HepG2 (cell line): ENCODE measurements around the gene ACSS1. TPM values are rescaled to one million over a fixed set of nuclear protein-coding genes. Genes with fewer than 3 reads are reported as not detected.
A peak's percentile ranks its signal among the peaks of the same experiment; 100 is the strongest.

ENCODE experiments used
- AHR ChIP-seq: IDR thresholded peaks from 2 replicates; pipeline ENCODE4 v1.6.1; 2018; ENCODE audit warnings: missing genetic modification reagents, missing compliant biosample characterization
- ATF7 ChIP-seq, 2 experiments: fragments of 450-650 bp in 1 of 2; sonication (generic) in 1 of 2; formaldehyde crosslinking in 1 of 2; IDR thresholded peaks; 2 replicates each; pipeline versions ENCODE4 v1.4.0 to v1.6.1; 2016 to 2020; ENCODE audit warnings: antibody characterized with exemption in 1 of 2, mild to moderate bottlenecking in 1 of 2, missing genetic modification reagents in 1 of 2
- DMAP1 ChIP-seq: IDR thresholded peaks from 2 replicates; pipeline ENCODE4 v1.6.1; 2016
- GPN1 ChIP-seq: sonication (generic); formaldehyde crosslinking; IDR thresholded peaks from 2 replicates; pipeline ENCODE4 v1.5.1; 2020; ENCODE audit warnings: missing genetic modification reagents, borderline replicate concordance
- ISX ChIP-seq: sonication (generic); formaldehyde crosslinking; conservative IDR thresholded peaks from 2 replicates; pipeline ENCODE4 v1.5.0; 2020; ENCODE audit warnings: missing genetic modification reagents
- KLF6 ChIP-seq: IDR thresholded peaks from 2 replicates; pipeline ENCODE4 v1.8.0; 2016; ENCODE audit warnings: missing biosample characterization, missing genetic modification reagents
- SAP130 ChIP-seq: IDR thresholded peaks from 2 replicates; pipeline ENCODE4 v1.6.1; 2016; ENCODE audit warnings: low read depth
- SKI ChIP-seq: fragments of 450-650 bp; IDR thresholded peaks from one replicate; pipeline ENCODE4 v1.6.1; 2018; ENCODE audit warnings: mild to moderate bottlenecking; ENCODE audit not compliant: partially characterized antibody
- SP4 ChIP-seq: sonication (generic); formaldehyde crosslinking; IDR thresholded peaks from 2 replicates; pipeline ENCODE4 v1.8.1; 2023; ENCODE audit warnings: mild to moderate bottlenecking, missing genetic modification reagents
- SYNCRIP ChIP-seq: fragments of 200-400 bp; formaldehyde crosslinking; IDR thresholded peaks from 2 replicates; pipeline ENCODE4 v1.6.1; 2018; ENCODE audit warnings: mild to moderate bottlenecking, low read depth, low read length; ENCODE audit not compliant: insufficient read depth
- TGIF2 ChIP-seq: IDR thresholded peaks from 2 replicates; pipeline ENCODE4 v1.6.1; 2016; ENCODE audit warnings: control low read depth, missing compliant biosample characterization
- ZIK1 ChIP-seq: sonication (generic); formaldehyde crosslinking; IDR thresholded peaks from 2 replicates; pipeline ENCODE4 v1.5.0; 2020; ENCODE audit warnings: mild to moderate bottlenecking, low read depth, missing genetic modification reagents, borderline replicate concordance
- ZNF296 ChIP-seq: sonication (generic); formaldehyde crosslinking; conservative IDR thresholded peaks from 2 replicates; pipeline ENCODE4 v1.5.0; 2020; ENCODE audit warnings: mild to moderate bottlenecking, missing genetic modification reagents
- ZNF34 ChIP-seq: sonication (generic); formaldehyde crosslinking; IDR thresholded peaks from 2 replicates; pipeline ENCODE4 v1.4.0; 2020; ENCODE audit warnings: mild to moderate bottlenecking, missing genetic modification reagents, borderline replicate concordance
- ZNF431 ChIP-seq: sonication (generic); formaldehyde crosslinking; IDR thresholded peaks from 2 replicates; pipeline ENCODE4 v1.9.0; 2022; ENCODE audit warnings: missing genetic modification reagents, low read depth, mild to moderate bottlenecking, borderline replicate concordance
- ZNF556 ChIP-seq: sonication (generic); formaldehyde crosslinking; IDR thresholded peaks from 2 replicates; pipeline ENCODE4 v1.4.0; 2020; ENCODE audit warnings: mild to moderate bottlenecking, missing genetic modification reagents, borderline replicate concordance
- ZNF749 ChIP-seq: sonication (generic); formaldehyde crosslinking; IDR thresholded peaks from 2 replicates; pipeline ENCODE4 v1.8.0; 2022; ENCODE audit warnings: mild to moderate bottlenecking, missing genetic modification reagents, moderate library complexity, borderline replicate concordance
- ZNF772 ChIP-seq: sonication (generic); formaldehyde crosslinking; IDR thresholded peaks from 2 replicates; pipeline ENCODE4 v1.5.0; 2020; ENCODE audit warnings: mild to moderate bottlenecking, missing genetic modification reagents
- polyA plus RNA-seq, 8 experiments: library from polyadenylated mRNA; depleted of rRNA in 3 of 8; stranded (reverse) in 7 of 8; unstranded in 1 of 8; fragments of >200 nt; fragmentation: Illumina TruSeq in 4 of 8; extraction: Trizol in 4 of 8; gene quantifications; 2 replicates each; pipeline versions ENCODE4 v1.2.1 to v1.2.3, GENCODE V29; 2011 to 2016; ENCODE audit warnings: low read depth in 4 of 8, missing spikeins in 1 of 8, mixed read lengths in 1 of 8; ENCODE audit not compliant: insufficient read depth in 1 of 8
- total RNA-seq, 5 experiments: library from RNA; depleted of rRNA; stranded (reverse); fragments of >200 nt; fragmentation: Illumina TruSeq; extraction: Trizol; gene quantifications; 2 replicates each; pipeline ENCODE4 v1.2.3, GENCODE V29; 2016; ENCODE audit warnings: low read depth in 1 of 5
- TF ChIP-seq, protein P1 (sequence below): sonication (generic); formaldehyde crosslinking; IDR thresholded peaks from 2 replicates; pipeline ENCODE4 v1.4.0; 2020; ENCODE audit warnings: missing genetic modification reagents
- TF ChIP-seq, protein P2 (sequence below): sonication (generic); formaldehyde crosslinking; IDR thresholded peaks from 2 replicates; pipeline ENCODE4 v1.4.0; 2020; ENCODE audit warnings: missing genetic modification reagents; ENCODE audit errors: not compliant biosample characterization

The ACSS1 gene
- total and polyA plus RNA-seq, 2 of the 13 experiments (the other 11 are each of a cell fraction or from before 2014, with no cell fraction given): 15.2 to 41.6 TPM

GRCh38 chr20:25081065-25081729 lies 23.3 kb upstream of the ACSS1 start (continued):
- TF ChIP-seq GPN1 (CRISPR knock-in tag) (0 out of 2 replicates have a peak, but pooled peaks have one; percentile 49), SP4 (CRISPR knock-in tag) (no peak), ATF7 (IDR thresholded peaks at IDR 0.05) (no peak), ATF7 (CRISPR knock-in tag; IDR thresholded peaks at IDR 0.05) (no peak), ZNF772 (CRISPR knock-in tag) (peak; percentile 79; the same call in 1 of the 2 replicates), DMAP1 (CRISPR knock-in tag) (no peak), TGIF2 (CRISPR knock-in tag) (peak; percentile 69), SYNCRIP (no peak), ZNF34 (CRISPR knock-in tag) (no peak), AHR (CRISPR knock-in tag) (0 out of 2 replicates have a peak, but pooled peaks have one; percentile 30), KLF6 (peak; percentile 49; the same call in 1 of the 2 replicates), ZIK1 (CRISPR knock-in tag) (no peak), SKI (no peak), SAP130 (CRISPR knock-in tag) (peak; percentile 49), ZNF296 (CRISPR knock-in tag) (no peak), ZNF749 (CRISPR knock-in tag) (no peak), ISX (0 out of 2 replicates have a peak, but pooled peaks have one; percentile 73), ZNF431 (CRISPR knock-in tag) (no peak), ZNF556 (CRISPR knock-in tag) (no peak)
- TF ChIP-seq, protein P1, sequence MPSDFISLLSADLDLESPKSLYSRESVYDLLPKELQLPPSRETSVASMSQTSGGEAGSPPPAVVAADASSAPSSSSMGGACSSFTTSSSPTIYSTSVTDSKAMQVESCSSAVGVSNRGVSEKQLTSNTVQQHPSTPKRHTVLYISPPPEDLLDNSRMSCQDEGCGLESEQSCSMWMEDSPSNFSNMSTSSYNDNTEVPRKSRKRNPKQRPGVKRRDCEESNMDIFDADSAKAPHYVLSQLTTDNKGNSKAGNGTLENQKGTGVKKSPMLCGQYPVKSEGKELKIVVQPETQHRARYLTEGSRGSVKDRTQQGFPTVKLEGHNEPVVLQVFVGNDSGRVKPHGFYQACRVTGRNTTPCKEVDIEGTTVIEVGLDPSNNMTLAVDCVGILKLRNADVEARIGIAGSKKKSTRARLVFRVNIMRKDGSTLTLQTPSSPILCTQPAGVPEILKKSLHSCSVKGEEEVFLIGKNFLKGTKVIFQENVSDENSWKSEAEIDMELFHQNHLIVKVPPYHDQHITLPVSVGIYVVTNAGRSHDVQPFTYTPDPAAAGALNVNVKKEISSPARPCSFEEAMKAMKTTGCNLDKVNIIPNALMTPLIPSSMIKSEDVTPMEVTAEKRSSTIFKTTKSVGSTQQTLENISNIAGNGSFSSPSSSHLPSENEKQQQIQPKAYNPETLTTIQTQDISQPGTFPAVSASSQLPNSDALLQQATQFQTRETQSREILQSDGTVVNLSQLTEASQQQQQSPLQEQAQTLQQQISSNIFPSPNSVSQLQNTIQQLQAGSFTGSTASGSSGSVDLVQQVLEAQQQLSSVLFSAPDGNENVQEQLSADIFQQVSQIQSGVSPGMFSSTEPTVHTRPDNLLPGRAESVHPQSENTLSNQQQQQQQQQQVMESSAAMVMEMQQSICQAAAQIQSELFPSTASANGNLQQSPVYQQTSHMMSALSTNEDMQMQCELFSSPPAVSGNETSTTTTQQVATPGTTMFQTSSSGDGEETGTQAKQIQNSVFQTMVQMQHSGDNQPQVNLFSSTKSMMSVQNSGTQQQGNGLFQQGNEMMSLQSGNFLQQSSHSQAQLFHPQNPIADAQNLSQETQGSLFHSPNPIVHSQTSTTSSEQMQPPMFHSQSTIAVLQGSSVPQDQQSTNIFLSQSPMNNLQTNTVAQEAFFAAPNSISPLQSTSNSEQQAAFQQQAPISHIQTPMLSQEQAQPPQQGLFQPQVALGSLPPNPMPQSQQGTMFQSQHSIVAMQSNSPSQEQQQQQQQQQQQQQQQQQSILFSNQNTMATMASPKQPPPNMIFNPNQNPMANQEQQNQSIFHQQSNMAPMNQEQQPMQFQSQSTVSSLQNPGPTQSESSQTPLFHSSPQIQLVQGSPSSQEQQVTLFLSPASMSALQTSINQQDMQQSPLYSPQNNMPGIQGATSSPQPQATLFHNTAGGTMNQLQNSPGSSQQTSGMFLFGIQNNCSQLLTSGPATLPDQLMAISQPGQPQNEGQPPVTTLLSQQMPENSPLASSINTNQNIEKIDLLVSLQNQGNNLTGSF (CRISPR knock-in tag): peak; percentile 76; the same call in 1 of the 2 replicates
- TF ChIP-seq, protein P2, sequence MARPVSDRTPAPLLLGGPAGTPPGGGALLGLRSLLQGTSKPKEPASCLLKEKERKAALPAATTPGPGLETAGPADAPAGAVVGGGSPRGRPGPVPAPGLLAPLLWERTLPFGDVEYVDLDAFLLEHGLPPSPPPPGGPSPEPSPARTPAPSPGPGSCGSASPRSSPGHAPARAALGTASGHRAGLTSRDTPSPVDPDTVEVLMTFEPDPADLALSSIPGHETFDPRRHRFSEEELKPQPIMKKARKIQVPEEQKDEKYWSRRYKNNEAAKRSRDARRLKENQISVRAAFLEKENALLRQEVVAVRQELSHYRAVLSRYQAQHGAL (CRISPR knock-in tag): no peak
